TTC549 (cell line): ENCODE data around the gene PIH1D1.
A peak's percentile ranks its signal among the peaks of the same experiment; 100 is the strongest.
"Not testable (repeated sequence)": the region's sequence is repeated elsewhere in the genome, so short reads cannot be mapped to it uniquely, and the experiment has no call there.

Source experiments
- FAIRE-seq: peaks from 2 replicates; lab custom pipeline; 2012; peaks lifted over from hg19 to GRCh38; lab: Jason Lieb, UNC

Gene PIH1D1

DNA sequence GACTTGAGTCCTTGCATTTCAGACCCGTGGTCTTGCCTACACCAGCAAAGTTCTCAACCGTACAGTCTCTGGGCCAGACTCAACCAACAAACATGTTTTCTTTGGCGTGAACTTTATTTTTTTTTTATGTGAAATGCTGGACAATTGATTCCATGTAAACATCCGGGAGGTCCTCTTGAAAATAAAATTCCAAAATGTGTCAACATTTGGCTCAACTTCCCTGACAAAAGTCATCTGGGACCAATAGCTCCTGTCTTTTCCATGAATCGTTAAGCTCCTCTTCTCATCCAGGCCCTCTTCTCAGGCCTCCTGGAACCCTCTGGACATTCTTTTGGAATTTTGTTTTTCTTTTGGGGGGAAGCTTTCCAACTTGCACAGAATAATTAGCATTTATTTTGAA is 4.2 kb upstream of the PIH1D1 start:
- FAIRE-seq: no peak

DNA sequence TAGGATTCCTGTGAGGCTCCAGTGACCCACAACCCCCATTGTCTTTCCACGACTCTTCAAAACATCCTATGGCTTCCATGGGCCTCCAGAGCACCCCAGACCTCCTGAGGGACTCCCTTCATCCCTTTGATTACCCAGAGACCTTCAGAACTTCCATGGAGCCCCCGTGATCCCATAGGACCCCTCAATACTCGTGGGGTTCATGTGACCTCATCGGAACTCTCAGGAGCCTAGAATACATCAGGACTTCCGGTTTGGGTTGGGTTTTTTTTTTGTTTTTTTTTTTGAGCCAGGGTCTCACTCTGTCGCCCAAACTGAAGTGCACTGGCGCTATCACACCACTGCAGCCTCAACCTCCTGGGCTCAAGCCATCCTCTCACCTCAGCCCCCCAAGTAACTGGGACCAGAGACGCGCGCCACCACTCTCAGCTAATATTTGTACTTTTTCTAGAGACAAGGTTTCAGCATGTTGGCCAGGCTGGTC is 2.2 kb upstream of the PIH1D1 start:
- FAIRE-seq: no peak

DNA sequence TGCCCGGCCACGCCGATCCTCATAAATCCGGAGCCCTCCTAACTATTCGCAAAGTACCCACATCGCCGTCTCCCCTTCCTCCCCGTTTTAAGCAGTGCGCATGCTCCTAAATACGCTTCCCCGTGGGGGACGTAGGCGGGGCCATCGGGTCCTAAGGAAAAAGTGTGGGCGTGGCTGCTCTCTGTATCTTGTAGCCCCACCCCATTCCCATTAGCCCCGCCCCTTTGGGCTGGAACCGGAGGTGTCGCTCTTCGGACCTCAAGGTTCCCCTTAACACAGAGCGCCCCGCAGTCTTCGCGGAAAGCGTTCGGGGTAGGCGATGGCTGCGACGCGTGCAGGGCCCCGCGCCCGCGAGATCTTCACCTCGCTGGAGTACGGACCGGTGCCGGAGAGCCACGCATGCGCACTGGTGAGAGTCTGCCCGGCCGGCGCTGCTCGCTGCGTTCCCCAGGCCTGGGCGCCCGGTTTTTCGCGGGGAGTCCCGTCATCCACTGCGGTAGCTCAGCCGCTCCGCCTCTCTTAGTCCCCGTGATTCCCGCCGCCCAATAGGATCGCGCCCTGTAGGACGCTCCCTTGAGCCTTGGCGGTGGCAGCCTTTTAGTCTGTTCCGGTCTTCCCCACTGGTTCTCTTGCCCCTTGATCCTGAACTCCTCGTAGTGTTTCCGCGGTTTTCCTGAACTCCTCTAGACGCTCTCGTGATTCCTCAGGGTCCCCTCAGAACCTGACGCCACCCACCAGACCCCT is 1.6 kb upstream of the PIH1D1 start, which contains the start of gene ALDH16A1:
ALDH16A1 (plus strand) TSS at position 213 of the 744 bp plus-strand sequence; CDS start at position 320, 107 bp downstream.
- FAIRE-seq: peak; percentile 50

DNA sequence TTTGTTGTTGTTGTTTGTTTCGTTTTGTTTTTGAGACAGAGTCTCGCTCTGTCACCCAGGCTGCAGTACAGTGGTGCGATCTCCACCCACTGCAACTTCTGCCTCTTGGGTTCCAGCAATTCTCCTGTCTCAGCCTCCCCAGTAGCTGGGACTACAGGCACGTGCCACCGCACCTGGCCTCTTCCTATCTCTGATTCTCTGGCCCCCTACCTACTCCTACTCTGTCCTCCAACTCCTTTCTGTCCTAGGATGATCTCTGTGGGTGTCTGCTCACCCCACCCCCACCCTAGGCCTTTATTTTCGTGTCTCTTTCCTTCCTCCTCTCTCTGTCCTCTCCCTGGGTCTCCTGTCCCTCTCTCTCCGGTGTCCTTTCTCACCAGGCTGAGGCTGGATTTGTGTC is 1.2 kb downstream of the PIH1D1 start:
- no peak for FAIRE-seq

DNA sequence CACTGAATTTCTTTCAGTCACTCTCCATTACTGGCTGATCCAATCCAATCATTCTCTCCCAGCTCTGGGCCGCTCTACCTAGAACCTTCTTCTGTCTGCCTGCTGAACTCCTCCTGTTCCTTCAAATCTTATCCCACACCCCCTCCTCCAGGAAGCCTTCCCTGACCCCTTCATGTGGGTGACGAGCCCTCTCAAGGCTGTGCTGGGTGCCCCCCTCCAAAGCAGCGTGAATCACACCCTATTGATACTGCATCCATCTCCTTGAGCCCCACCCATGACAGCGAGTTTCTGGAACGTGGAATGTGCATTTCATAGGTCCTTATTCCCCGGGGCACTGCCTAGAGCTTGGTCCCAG is 3.2 kb downstream of the PIH1D1 start:
- no peak for FAIRE-seq

DNA sequence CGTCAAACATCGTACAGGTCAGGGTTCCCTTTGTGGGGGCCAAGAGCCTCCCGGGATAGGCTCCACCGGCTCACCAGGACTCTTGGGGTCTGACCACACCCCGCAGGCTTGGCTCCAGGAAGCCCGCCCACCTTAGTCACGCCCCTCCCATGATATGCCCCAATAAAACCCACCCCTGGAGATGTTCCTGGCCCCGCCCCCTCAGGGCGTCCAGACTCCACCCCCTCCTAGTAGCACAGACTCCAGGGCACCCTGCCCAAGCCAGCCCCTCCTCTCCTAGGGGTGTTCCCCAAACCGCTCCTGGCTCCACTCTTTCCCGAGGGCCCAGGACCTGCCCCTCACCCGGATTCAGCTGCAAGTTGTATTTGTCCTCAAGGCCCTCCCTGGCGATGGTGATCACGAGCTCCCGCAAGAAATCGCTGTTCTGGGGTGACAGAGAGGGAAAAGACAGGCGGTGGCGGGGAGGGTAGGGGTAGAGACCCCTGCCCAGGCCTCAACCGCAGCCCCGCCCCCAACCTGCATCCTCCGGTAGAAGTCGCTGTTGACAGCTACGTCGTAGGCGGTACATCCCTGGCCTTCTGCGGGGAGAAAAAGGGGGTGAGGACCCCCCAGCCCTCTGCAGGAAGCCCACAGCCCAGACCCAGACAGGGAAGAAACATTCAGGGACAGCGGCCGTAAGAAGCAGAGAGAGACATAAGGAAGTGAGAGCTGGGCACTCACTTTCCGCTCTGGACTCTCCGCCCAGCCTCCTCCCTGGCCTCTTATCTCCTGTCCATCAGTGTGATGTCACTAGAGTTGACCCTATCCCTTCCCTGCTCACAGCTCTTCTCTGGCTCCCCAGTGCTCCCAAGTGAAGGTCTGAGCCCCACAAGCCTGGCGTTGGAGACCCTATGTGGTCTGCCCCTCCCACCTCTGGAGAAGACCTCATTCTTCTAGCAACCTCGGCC is 3.9 kb downstream of the PIH1D1 start:
- no peak for FAIRE-seq

DNA sequence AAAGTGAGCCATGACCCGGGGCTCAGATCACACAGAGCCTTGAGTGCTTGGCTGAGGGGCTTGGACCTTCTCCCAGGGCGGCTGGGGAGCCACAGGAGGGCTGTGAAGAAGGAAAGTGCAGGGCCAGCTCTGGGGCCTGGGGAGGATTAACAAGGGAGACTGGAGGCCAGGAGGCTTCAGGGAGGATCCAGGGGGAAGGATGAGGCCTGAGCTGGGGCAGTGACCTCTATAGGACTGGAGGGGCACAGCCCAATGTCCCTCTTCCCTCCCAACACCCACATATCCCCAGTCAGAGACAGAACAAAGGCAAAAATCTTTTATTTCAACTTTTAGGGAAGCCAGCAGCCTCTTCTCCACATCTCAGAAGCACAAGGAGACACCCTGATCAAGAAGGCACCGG is 5.6 kb downstream of the PIH1D1 start:
- no peak for FAIRE-seq

DNA sequence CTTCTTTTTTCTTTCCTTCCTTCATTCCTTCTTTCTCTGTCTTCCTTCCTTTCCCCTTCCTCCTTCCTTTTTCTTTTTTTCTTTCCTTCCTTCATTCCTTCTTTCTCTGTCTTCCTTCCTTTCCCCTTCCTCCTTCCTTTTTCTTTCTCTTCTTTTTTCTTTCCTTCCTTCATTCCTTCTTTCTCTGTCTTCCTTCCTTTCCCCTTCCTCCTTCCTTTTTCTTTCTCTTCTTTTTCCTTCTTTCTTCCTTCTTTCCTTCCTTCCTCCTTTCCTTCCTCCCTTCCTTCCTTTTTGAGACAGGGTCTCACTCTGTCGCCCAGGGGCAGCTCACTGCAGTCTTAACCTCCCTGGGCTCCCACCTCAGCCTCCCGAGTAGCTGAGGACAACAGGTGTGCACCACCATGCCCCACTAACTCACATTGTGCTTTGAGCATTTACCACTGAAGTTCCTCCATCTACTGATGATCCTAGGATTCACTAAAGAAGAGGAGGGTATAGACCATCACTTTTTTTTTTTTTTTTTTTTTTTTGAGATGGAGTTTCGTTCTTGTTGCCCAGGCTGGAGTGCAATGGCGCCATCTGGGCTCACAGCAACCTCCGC is 7.4 kb downstream of the PIH1D1 start:
- FAIRE-seq: not testable (repeated sequence)

DNA sequence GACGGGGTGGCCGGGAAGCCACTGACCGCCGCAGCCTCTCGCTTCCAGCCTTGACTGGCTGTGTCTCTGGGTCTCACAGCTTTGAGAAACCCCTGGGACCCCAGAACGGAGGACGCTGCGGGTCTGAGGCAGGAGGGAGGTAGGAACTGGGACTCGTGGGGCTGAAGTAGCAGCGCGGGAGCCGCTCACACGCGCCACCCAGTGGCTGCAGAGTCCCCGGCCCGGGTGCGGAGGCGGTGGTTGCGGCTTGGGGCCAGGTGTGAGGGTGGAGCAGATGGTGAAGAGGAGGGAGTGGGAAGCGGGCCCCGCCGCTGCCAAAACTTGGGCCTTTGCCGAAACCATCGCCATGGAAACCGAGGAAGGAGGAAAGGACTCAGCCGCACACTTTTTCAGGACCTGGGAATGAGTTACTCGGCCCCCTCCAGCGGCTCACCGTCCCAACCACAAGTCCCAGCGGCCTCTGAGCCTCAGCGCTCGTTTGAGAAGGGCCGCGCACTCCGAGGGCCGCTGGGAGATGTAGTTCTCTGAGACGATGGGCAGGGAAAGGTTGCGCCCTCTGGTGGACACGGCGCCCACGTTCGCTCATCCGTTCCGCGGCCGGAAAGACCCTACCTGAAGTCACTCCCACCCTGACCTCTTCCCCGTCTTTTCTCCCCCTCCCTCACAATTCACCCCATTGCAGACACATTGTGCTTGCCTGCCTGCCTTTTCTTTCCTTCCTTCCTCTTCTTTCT is 8.1 kb downstream of the PIH1D1 start:
- peak; percentile 15 for FAIRE-seq

DNA sequence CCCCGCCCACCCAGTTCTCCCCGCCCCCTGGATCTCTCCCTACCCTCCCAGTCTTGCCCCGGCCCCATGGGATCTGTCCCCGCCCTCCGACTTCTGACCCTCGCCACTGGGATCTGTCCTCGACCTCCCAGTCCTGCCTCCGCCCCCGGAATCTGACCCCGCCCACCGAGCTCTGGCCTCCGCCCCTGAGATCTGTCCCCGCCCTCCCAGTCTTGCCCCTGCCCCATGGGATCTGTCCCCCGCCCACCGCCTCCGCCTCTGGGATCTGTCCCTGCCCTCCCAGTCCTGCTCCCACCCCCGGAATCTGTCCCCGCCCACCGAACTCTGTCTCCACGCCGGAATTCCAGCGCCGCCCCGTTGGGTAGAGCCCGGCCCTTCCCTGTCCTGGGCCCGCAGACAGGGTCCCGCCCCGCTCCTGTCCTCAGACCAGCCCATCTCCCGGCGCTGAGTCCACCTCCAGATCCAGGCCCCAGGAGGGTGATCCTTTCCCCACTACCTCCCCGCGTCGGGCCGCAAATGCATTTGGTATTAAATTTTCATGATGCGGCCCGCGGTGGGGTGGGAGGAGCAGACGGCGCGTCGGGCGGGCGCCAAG is 8.7 kb downstream of the PIH1D1 start:
- no peak for FAIRE-seq

DNA sequence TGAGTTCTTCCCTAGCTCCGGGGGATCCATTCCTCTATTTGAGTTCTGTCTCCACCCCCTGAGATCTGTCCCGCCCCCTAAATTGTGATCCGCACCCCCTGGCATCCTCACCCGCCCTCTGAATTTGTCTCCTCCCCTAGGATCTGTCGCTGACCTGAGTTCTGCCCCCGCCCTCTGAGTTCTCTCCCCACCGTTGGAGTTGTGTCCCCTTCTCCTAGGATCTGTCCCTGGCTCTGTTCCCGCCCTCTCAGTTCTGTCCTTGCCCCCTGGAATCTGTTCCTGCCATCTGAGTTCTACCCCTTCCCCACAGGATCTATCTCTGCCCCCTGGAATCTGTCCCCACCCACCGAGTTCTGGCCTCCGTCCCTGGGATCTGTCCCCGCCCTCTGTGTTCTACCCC is 9.3 kb downstream of the PIH1D1 start:
- no peak for FAIRE-seq

DNA sequence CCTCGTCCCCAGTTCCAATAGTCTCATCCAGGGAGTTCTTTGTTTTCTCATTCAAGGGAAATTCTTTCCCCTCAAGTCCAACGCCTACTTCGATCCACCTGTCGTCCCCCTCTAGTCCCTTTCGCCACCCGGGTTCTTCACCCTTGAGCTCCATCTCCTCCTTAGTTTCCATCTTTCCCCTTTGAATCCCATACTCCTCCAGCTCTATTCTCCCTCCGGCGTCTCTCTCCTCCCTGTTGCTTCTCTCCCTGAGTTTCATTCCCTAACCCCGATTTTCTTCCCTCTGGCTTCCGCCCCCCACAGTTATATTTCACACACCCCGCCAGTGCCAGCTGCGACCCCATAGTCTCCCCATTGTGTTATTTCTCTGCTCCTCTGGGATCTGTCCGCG is 9.7 kb downstream of the PIH1D1 start:
- FAIRE-seq: no peak

DNA sequence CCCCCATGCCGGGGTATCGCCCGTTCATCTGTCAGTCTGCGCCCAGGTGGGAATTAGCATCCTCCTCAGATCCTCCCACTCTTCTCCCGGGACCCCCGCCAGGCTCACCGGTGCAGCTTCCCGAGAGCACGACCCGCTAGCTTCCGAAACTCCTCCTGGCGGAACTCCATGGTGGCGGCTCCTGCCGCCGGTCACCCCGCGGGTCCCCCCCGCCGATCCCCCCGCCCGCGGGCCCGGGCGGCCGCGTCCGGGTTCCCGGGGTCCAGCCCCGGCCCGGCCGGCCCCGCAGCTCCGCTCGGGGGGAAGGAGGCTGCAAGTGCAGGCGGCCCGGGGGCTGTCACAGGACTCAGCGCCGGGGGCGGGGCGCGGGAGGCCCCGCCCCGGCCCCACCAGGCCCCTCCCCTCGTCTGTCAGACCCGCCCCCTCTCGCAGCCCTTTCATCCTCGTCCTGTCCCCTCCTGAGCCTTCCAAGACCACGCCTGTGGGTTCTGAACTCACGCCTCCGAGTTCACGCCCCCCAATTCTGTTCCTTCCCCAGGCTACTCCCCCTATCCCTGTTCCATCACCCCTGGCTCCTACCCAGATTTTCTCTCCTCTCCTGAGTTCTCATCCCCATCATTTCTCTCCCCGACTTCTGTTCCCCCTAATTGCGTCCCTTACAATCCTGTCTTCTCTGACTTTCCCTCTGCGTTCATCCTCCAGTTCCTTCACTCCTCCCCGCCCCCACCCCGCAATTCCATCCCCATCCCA is 10.2 kb downstream of the PIH1D1 start, which contains the start of gene SLC17A7:
SLC17A7 (minus strand) TSS at position 318 of the 750 bp plus-strand sequence; CDS start at position 170, 148 bp downstream.
- FAIRE-seq: no peak

DNA sequence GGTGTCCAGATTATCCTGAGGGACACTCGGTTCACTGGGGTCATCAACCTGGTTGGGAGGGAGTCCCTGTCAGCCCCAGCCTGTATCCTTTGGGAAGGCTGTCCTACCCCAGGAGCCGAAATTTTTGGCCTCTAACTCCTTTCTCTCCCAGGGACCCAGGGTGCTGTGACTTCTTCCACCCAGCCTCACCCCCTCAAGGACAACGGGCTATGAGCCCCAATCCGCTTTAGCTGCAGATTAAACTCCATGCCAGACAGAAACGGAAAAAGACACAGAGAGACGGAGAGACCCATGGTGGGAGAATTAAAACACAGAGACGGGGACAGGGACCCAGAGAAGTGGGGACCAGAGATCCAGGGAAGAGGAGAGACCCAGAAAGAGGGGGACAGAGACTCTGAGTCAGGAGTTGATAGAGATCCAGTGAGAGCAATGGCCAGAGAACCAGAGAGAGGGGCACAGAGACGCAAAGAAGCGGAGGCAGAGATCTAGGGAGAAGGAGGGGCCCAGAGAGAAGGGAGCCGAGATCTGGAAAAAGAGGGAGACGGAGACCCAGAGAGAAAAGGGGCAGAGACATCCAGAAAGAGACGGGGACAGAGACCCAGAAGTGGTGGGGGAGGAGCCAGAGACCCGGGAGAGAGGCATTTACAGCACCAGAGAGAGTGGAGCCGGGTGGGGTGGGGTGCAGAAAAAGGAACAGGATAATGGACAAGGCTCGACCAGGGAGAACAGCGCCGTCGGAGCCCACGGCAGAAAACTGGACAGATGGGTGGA is 11.0 kb downstream of the PIH1D1 start:
- FAIRE-seq: no peak

DNA sequence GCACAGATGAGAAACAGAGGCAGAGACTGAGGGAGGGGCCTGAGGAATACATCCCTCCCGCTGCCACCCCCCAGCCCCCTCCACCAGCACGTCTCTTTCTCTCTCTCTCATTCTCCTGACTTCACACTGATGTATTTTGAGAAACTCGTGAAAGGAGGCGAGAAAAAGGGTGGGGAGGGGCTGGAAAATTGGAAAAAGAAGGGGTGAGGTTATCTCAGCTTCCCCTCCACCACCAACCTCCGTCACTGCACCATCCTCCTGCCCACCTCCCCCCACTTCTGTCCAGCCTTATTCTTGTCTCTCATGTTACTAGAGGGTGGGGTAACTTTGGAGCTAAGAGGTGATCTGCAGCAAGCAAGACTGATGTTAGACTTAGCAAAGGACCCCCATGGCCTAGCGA is 11.8 kb downstream of the PIH1D1 start:
- FAIRE-seq: no peak

DNA sequence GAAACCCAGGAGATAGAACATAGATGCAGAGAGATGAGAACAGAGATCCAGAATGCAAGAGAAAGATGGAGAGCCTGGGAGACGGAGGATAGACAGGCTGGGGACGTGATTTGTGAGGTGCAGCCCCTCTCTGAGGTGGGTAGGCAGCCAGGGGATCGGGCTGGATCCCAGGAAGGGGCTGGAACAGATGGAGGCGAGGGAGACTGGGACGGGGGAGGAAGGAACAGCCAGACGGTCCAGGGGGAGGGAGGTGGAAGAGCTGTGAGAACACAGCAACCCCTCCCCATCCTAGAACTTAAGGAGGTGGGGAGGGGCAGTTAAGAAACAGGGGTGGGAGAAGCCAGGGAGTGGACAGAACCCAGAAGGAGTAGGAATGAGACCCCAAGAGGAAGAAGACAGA is 13.4 kb downstream of the PIH1D1 start:
- FAIRE-seq: no peak

DNA sequence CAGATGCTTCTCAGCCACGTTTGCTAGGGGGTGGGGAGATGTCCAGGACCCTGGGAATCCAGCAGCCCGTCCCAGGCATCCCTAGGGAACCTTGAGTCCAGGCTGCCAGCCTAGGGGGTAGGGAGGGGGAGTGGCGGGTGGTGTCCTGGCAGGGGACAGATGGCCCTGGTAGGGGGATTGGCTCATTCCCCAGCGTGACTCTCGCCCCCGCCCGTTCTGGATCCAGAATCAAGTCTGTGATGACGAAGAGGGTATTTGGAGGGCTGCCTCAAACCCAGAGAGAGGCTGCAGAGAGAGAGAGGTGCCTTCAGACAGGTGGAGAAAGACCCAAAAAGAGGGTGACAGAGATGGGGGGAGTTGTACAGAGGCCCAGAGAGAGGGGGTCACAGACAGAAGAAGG is 14.4 kb downstream of the PIH1D1 start:
- no peak for FAIRE-seq

DNA sequence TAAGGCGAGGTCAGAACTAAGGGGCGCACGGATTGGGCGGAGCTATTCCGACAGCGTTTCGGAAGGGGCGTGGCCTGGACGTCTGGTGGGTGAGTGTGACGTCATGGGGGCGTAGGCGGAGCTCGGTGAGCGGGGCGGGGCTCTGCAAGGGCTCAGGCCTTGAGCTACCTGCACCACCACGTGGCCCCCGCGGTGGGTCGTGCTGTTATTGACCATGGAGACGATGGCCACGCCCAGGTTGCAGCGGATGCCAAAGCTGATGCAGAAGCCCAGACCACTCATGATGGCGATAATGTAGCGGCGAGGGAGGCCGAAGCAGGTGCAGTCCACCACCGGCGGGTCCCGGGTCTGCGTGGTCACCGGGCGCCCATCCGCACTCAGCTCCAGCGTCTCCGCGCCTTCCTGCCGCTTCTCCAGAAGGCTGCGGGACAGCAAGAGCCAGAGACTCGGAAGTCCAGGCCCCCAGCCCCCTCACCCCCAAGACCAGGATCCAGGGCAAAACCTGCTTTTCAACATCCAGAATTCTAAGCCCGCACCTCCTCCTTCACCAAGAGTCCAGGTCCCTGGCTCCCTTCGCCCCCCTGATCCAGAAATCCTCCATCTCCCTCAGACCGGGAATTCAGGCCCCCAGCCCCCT is 15.1 kb downstream of the PIH1D1 start:
- no peak for FAIRE-seq

DNA sequence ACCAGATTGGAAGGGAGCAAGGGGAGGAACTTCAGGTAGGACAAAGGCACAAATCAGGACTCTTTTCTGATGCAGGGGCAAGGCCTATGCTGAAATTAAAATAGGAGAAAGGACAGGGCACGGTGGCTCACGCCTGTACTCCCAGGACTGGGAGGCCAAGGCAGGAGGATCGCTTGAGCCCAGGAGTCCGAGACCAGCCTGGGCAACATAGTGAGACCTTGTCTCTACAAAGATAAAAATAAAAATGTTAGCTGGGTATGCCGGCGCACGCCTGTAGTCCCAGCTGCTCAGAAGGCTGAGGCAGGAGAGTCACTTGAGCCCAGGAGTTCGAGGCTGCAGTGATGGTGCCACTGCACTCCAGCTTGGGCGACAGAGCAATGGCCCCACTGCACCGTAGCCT is 15.9 kb downstream of the PIH1D1 start:
- no peak for FAIRE-seq
